ENCODE results near the gene ANKS1A. TPM values are rescaled to one million over a fixed set of nuclear protein-coding genes. Genes with fewer than 3 reads are reported as not detected.

Gene ANKS1A
- polyA plus RNA-seq, 1 of the 3 experiments (the other 2 are of a cell fraction) = 7.6 TPM

DNA sequence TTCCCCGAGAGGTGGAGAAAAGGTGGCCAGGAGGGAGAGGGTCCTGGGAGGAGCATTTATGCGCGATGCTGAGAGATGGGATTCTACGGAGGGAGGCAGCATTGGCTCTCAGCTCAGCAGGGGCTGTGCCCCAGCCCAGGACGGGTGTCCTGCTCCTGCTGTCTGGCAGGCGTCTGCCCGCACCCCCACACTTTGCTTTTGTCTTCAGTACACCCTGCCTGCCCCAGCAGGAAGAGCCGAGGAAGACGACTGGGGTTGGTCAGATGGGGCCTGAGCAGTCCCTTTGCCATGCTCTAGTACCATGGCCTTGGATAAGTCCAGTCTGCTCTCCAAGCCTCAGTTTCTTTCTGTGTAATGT is 183.6 kb downstream of the ANKS1A start:
- H2AFZ ChIP-seq (ENCODE audit: low read depth) = no peak overlapping the region
- H3K36me3 ChIP-seq (replicated peaks in 1 of 2; ENCODE audit: control insufficient read depth in 1 of 2, insufficient read depth in 2 of 2, low read length in 1 of 2) = peaks cover 0 to 3% of the 10 kb centered on the region in 2 experiments
- TF ChIP-seq USF1 (IDR thresholded peaks at IDR 0.05; ENCODE audit: borderline replicate concordance, low read depth) = no peak
- no peak for TF ChIP-seq SMC3 (IDR thresholded peaks at IDR 0.05; ENCODE audit: low read depth, low read length)
- no peak for TF ChIP-seq POLR2AphosphoS5 (IDR thresholded peaks at IDR 0.05; ENCODE audit: low read depth, low read length)
- TF ChIP-seq RCOR1 (IDR thresholded peaks at IDR 0.05; ENCODE audit: low read length) = no peak
- no peak for TF ChIP-seq NRF1 (IDR thresholded peaks at IDR 0.05; ENCODE audit: low read depth, low read length)
- TF ChIP-seq, protein P1, sequence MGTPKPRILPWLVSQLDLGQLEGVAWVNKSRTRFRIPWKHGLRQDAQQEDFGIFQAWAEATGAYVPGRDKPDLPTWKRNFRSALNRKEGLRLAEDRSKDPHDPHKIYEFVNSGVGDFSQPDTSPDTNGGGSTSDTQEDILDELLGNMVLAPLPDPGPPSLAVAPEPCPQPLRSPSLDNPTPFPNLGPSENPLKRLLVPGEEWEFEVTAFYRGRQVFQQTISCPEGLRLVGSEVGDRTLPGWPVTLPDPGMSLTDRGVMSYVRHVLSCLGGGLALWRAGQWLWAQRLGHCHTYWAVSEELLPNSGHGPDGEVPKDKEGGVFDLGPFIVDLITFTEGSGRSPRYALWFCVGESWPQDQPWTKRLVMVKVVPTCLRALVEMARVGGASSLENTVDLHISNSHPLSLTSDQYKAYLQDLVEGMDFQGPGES (IDR thresholded peaks at IDR 0.05; ENCODE audit: low read depth, low read length) = no peak
- TF ChIP-seq FOSL2 (IDR thresholded peaks at IDR 0.05; ENCODE audit: borderline replicate concordance, low read depth) = no peak
- TF ChIP-seq RFX5 (IDR thresholded peaks at IDR 0.05; ENCODE audit: low read length) = no peak
- no peak for TF ChIP-seq YY1 (IDR thresholded peaks at IDR 0.05; ENCODE audit: low read depth)
- TF ChIP-seq, protein P2, sequence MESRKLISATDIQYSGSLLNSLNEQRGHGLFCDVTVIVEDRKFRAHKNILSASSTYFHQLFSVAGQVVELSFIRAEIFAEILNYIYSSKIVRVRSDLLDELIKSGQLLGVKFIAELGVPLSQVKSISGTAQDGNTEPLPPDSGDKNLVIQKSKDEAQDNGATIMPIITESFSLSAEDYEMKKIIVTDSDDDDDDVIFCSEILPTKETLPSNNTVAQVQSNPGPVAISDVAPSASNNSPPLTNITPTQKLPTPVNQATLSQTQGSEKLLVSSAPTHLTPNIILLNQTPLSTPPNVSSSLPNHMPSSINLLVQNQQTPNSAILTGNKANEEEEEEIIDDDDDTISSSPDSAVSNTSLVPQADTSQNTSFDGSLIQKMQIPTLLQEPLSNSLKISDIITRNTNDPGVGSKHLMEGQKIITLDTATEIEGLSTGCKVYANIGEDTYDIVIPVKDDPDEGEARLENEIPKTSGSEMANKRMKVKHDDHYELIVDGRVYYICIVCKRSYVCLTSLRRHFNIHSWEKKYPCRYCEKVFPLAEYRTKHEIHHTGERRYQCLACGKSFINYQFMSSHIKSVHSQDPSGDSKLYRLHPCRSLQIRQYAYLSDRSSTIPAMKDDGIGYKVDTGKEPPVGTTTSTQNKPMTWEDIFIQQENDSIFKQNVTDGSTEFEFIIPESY (IDR thresholded peaks at IDR 0.05; ENCODE audit: borderline replicate concordance, low read depth) = no peak
- TF ChIP-seq, protein P3, sequence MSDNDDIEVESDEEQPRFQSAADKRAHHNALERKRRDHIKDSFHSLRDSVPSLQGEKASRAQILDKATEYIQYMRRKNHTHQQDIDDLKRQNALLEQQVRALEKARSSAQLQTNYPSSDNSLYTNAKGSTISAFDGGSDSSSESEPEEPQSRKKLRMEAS (IDR thresholded peaks at IDR 0.05; ENCODE audit: low read depth) = no peak
- TF ChIP-seq MXI1 (IDR thresholded peaks at IDR 0.05; ENCODE audit: low read depth, low read length) = no peak
- TF ChIP-seq TCF12 (IDR thresholded peaks at IDR 0.05) = no peak
- no peak for TF ChIP-seq GABPA (IDR thresholded peaks at IDR 0.05; ENCODE audit: low read depth)
- no peak for TF ChIP-seq RAD21 (IDR thresholded peaks at IDR 0.05; ENCODE audit: low read length)
- ChIA-PET POLR2A (no interaction called here), CTCF (interaction anchor here (1.5 kb wide), 1 partner anchor 20 kb away, joined by 3 read pairs; no protein-coding TSS in a partner anchor)
- H3K4me3 ChIP-seq (ENCODE audit: low read depth in 2 of 2, low read length in 1 of 2) = no peak overlapping the region
- H3K27me3 ChIP-seq (ENCODE audit: insufficient read depth) = no peaks in the 10 kb centered on the region
- no peaks in the 10 kb centered on the region for H4K20me1 ChIP-seq (ENCODE audit: insufficient read depth)
- no peaks in the 10 kb centered on the region for H3K79me2 ChIP-seq (ENCODE audit: insufficient read depth)
- no peaks in the 10 kb centered on the region for H3K9me2 ChIP-seq
- no peaks in the 10 kb centered on the region for H3K4me1 ChIP-seq (ENCODE audit: control insufficient read depth in 1 of 2, insufficient read depth in 2 of 2, low read depth in 1 of 2, low read length in 1 of 2)
- no peaks in the 10 kb centered on the region for H3K9me3 ChIP-seq
- no peak for DNase-seq
- no peaks in the 10 kb centered on the region for H3F3A ChIP-seq (replicated peaks; ENCODE audit: insufficient read depth)
- WGBS (ENCODE audit: low lambda C conversion rate) = 100% methylated on average over 3 of the region's 9 CpGs
- no peak overlapping the region for H3K27ac ChIP-seq (ENCODE audit: low read depth in 2 of 2, low read length in 1 of 2)
- H3K9ac ChIP-seq = no peak overlapping the region
- no peak overlapping the region for H3K4me2 ChIP-seq

DNA sequence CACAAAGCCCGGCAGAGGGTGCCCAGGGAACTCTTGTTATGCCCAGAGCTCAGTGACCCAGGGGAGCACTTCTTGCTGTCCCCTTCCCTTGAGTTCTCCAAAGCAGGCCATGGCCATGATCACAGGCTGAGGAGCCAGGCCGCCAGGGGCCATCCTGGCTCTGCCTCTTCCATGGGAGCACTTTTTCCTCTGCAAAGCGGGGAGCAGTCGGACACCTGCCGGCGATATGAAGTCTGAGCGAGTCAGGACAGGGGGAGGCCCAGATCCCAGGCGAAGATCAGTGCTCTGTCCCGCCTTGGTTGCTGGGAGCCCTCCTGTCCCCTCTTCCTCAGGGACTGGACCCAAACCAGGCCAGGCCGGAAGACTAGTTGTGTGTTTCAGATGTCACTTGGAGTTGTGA is 184.2 kb downstream of the ANKS1A start:
- H3K9me3 ChIP-seq = no peaks in the 10 kb centered on the region
- H3K27me3 ChIP-seq (ENCODE audit: insufficient read depth) = no peaks in the 10 kb centered on the region
- H3K4me2 ChIP-seq = no peak overlapping the region
- DNase-seq = no peak
- no peak overlapping the region for H3K27ac ChIP-seq (ENCODE audit: low read depth in 2 of 2, low read length in 1 of 2)
- ChIA-PET CTCF (interaction anchor here (1.6 kb wide), 1 partner anchor 168 kb away, joined by 3 read pairs; no protein-coding TSS in a partner anchor), POLR2A (no interaction called here)
- 98% methylated on average over 8 of the region's 10 CpGs for WGBS (ENCODE audit: low lambda C conversion rate)
- H3K9me2 ChIP-seq = no peaks in the 10 kb centered on the region
- no peak overlapping the region for H3K4me3 ChIP-seq (ENCODE audit: low read depth in 2 of 2, low read length in 1 of 2)
- H4K20me1 ChIP-seq (ENCODE audit: insufficient read depth) = no peaks in the 10 kb centered on the region
- peaks cover 0 to 3% of the 10 kb centered on the region in 2 experiments for H3K36me3 ChIP-seq (replicated peaks in 1 of 2; ENCODE audit: control insufficient read depth in 1 of 2, insufficient read depth in 2 of 2, low read length in 1 of 2)
- no peak overlapping the region for H2AFZ ChIP-seq (ENCODE audit: low read depth)
- no peaks in the 10 kb centered on the region for H3K79me2 ChIP-seq (ENCODE audit: insufficient read depth)
- no peaks in the 10 kb centered on the region for H3F3A ChIP-seq (replicated peaks; ENCODE audit: insufficient read depth)
- no peak overlapping the region for H3K9ac ChIP-seq
- no peaks in the 10 kb centered on the region for H3K4me1 ChIP-seq (ENCODE audit: control insufficient read depth in 1 of 2, insufficient read depth in 2 of 2, low read depth in 1 of 2, low read length in 1 of 2)
- TF ChIP-seq GATA2 (CRISPR knock-in tag; IDR thresholded peaks at IDR 0.05) (no peak), EP300 (IDR thresholded peaks at IDR 0.05; ENCODE audit: borderline replicate concordance in 1 of 2, low read depth in 1 of 2, low read length in 1 of 2) (no peak), RAD21 (IDR thresholded peaks at IDR 0.05; ENCODE audit: low read length) (no peak), NFIC (IDR thresholded peaks at IDR 0.05; ENCODE audit: borderline replicate concordance) (no peak), RCOR1 (IDR thresholded peaks at IDR 0.05; ENCODE audit: low read length) (no peak), ELF1 (IDR thresholded peaks at IDR 0.05) (no peak), USF1 (IDR thresholded peaks at IDR 0.05; ENCODE audit: borderline replicate concordance, low read depth) (no peak), USF2 (IDR thresholded peaks at IDR 0.05; ENCODE audit: borderline replicate concordance, low read depth, low read length) (no peak), FOXJ3 (CRISPR knock-in tag; IDR thresholded peaks at IDR 0.05) (no peak), MEF2A (IDR thresholded peaks at IDR 0.05; ENCODE audit: borderline replicate concordance, low read depth) (no peak)
- TF ChIP-seq, protein P3 (IDR thresholded peaks at IDR 0.05; ENCODE audit: low read depth) = no peak
- TF ChIP-seq, protein P1 (IDR thresholded peaks at IDR 0.05; ENCODE audit: low read depth, low read length) = no peak
